Fibroblast of lung (primary cell): Measurements from ENCODE around the gene RHBDD1. TPM values are rescaled to one million over a fixed set of nuclear protein-coding genes. Genes with fewer than 3 reads are reported as not detected.

ENCODE experiments used
- DNase-seq, 2 donors: peaks; one replicate each; pipeline versions ENCODE4 v3.0.0 to v3.0.0-alpha.2; 2010; ENCODE audit warnings: low read depth in 2 of 2
- H2AFZ ChIP-seq: 2 replicates; pipeline ENCODE4 v1.5.1; 2012; ENCODE audit warnings: low read length, control low read depth, inconsistent platforms
- H3K27ac ChIP-seq: 2 replicates; pipeline ENCODE4 v1.5.1; 2011; ENCODE audit warnings: low read length, control low read depth; ENCODE audit not compliant: insufficient read depth
- H3K27me3 ChIP-seq: 2 replicates; pipeline ENCODE4 v1.5.1; 2011; ENCODE audit warnings: mild to moderate bottlenecking, low read length; ENCODE audit not compliant: control insufficient read depth, insufficient read depth
- H3K36me3 ChIP-seq: 2 replicates; pipeline ENCODE4 v1.5.1; 2011; ENCODE audit warnings: low read length; ENCODE audit not compliant: control insufficient read depth, insufficient read depth
- H3K4me1 ChIP-seq: 2 replicates; pipeline ENCODE4 v1.5.1; 2011; ENCODE audit warnings: low read length; ENCODE audit not compliant: control insufficient read depth, insufficient read depth; ENCODE audit errors: extremely low read depth
- H3K4me2 ChIP-seq: 2 replicates; pipeline ENCODE4 v1.5.1; 2011; ENCODE audit warnings: low read length, control low read depth; ENCODE audit not compliant: insufficient read depth; ENCODE audit errors: extremely low read depth
- H3K4me3 ChIP-seq, 4 experiments: fragments of 200-600 bp in 1 of 4; sonication (generic) in 1 of 4; replicated peaks in 1 of 4; 2 replicates each; pipeline ENCODE4 v1.5.1; 2011 to 2016; ENCODE audit warnings: low read length in 4 of 4, low read depth in 3 of 4, mild to moderate bottlenecking in 3 of 4, control low read depth in 2 of 4, inconsistent platforms in 1 of 4, mixed read lengths in 1 of 4; ENCODE audit not compliant: insufficient read depth in 1 of 4; ENCODE audit errors: control extremely low read depth in 1 of 4
- H3K79me2 ChIP-seq: 2 replicates; pipeline ENCODE4 v1.5.1; 2012; ENCODE audit warnings: mild to moderate bottlenecking, low read length, inconsistent platforms; ENCODE audit not compliant: control insufficient read depth, insufficient read depth
- H3K9ac ChIP-seq: 2 replicates; pipeline ENCODE4 v1.5.1; 2011; ENCODE audit warnings: mild to moderate bottlenecking, low read length, control low read depth; ENCODE audit not compliant: insufficient read depth
- H3K9me3 ChIP-seq: 2 replicates; pipeline ENCODE4 v1.5.1; 2012; ENCODE audit warnings: low read depth, low read length; ENCODE audit not compliant: control insufficient read depth, insufficient read depth
- H4K20me1 ChIP-seq: 2 replicates; pipeline ENCODE4 v1.5.1; 2011; ENCODE audit warnings: low read length; ENCODE audit not compliant: control insufficient read depth, insufficient read depth; ENCODE audit errors: extremely low read depth
- EZH2 ChIP-seq: IDR thresholded peaks from 2 replicates; pipeline ENCODE4 v1.5.1; 2012; ENCODE audit warnings: low read length, control low read depth, mild to moderate bottlenecking; ENCODE audit errors: missing control alignments
- polyA plus RNA-seq, 2 donors: library from polyadenylated mRNA; depleted of rRNA in 1 of 2; stranded (reverse) in 1 of 2; unstranded in 1 of 2; fragments of >200 nt; gene quantifications; 2 replicates each; pipeline ENCODE4 v1.2.1, GENCODE V29; 2011 to 2012; ENCODE audit warnings: missing spikeins in 1 of 2
- total RNA-seq: library from RNA; depleted of rRNA; stranded (reverse); fragments of >200 nt; gene quantifications from 2 replicates; pipeline ENCODE4 v1.2.1, GENCODE V29; 2014
- TF ChIP-seq, protein P1 (sequence below), 2 donors: IDR thresholded peaks in 1 of 2; conservative IDR thresholded peaks in 1 of 2; 1 replicate in 1 of 2; 2 replicates in 1 of 2; pipeline ENCODE4 v1.5.1; 2011 to 2012; ENCODE audit warnings: low read length in 2 of 2, control low read depth in 1 of 2, inconsistent platforms in 1 of 2, low read depth in 1 of 2, mild to moderate bottlenecking in 1 of 2

Gene RHBDD1
- total and polyA plus RNA-seq, 2 donors (not counting 1 experiment from before 2014, with no cell fraction given) = 31.5 to 85.4 TPM

DNA sequence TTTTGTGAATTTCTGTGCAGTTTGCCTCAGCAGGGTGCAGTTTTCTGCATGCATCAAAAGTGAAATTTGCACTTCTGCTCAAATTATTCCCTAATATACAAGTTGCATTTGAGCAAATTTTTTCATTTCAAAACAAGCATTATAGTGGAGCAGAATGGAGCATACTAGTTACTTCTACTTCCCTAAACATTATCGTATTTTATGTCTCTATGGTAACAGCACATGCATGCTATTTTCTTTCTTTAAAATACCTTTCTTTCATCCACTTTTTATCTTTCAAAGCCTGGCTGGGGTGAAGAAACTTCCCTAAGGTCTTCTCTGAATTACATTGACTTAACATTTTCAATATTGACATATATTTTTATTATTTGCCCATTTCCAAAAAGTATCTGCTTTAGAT, 11.2 kb downstream of the RHBDD1 start:
- no peaks in the 10 kb centered on the region for H3K4me1 ChIP-seq
- H3K27ac ChIP-seq = no peak overlapping the region
- no peaks in the 10 kb centered on the region for H3K36me3 ChIP-seq
- H4K20me1 ChIP-seq = no peaks in the 10 kb centered on the region
- H3K4me2 ChIP-seq = no peak overlapping the region
- H3K4me3 ChIP-seq = no peak overlapping the region
- no peak for DNase-seq
- no peak overlapping the region for H2AFZ ChIP-seq
- H3K9ac ChIP-seq = no peak overlapping the region
- no peak for TF ChIP-seq EZH2
- TF ChIP-seq, protein P1, sequence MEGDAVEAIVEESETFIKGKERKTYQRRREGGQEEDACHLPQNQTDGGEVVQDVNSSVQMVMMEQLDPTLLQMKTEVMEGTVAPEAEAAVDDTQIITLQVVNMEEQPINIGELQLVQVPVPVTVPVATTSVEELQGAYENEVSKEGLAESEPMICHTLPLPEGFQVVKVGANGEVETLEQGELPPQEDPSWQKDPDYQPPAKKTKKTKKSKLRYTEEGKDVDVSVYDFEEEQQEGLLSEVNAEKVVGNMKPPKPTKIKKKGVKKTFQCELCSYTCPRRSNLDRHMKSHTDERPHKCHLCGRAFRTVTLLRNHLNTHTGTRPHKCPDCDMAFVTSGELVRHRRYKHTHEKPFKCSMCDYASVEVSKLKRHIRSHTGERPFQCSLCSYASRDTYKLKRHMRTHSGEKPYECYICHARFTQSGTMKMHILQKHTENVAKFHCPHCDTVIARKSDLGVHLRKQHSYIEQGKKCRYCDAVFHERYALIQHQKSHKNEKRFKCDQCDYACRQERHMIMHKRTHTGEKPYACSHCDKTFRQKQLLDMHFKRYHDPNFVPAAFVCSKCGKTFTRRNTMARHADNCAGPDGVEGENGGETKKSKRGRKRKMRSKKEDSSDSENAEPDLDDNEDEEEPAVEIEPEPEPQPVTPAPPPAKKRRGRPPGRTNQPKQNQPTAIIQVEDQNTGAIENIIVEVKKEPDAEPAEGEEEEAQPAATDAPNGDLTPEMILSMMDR (conservative IDR thresholded peaks at IDR 0.05 in 1 of 2, IDR thresholded peaks at IDR 0.05 in 1 of 2; ENCODE audit: low read depth in 1 of 2, low read length in 2 of 2) = no peak
- H3K79me2 ChIP-seq = no peaks in the 10 kb centered on the region
- H3K27me3 ChIP-seq = no peaks in the 10 kb centered on the region
- no peaks in the 10 kb centered on the region for H3K9me3 ChIP-seq

DNA sequence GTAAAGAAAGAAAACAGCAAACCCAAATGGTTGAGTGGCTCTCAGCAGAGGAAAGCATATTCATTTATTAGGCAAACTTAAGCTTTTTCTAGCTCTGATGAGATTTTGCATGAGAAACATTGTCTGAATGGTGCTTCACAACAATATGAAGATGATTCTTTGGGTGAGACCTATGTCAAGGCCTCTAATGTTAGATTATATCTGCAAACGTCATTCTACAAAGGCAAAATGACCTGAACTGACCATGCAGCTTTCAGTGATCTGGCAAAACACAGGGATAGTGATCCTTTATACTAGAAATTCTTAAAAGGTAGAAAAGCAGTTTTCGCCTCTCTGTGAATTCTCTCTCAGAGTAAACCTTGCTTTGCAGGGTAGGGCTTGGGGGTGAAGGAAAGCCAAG, 11.7 kb downstream of the RHBDD1 start:
- Histone ChIP-seq H3K27me3 (no peaks in the 10 kb centered on the region), H3K27ac (no peak overlapping the region), H3K4me1 (no peaks in the 10 kb centered on the region), H4K20me1 (no peaks in the 10 kb centered on the region), H2AFZ (no peak overlapping the region), H3K79me2 (no peaks in the 10 kb centered on the region), H3K4me3 (no peak overlapping the region), H3K9me3 (no peaks in the 10 kb centered on the region), H3K9ac (no peak overlapping the region), H3K4me2 (no peak overlapping the region), H3K36me3 (no peaks in the 10 kb centered on the region)
- DNase-seq = no peak
- TF ChIP-seq, protein P1 (conservative IDR thresholded peaks at IDR 0.05 in 1 of 2, IDR thresholded peaks at IDR 0.05 in 1 of 2; ENCODE audit: low read depth in 1 of 2, low read length in 2 of 2) = no peak
- no peak for TF ChIP-seq EZH2

DNA sequence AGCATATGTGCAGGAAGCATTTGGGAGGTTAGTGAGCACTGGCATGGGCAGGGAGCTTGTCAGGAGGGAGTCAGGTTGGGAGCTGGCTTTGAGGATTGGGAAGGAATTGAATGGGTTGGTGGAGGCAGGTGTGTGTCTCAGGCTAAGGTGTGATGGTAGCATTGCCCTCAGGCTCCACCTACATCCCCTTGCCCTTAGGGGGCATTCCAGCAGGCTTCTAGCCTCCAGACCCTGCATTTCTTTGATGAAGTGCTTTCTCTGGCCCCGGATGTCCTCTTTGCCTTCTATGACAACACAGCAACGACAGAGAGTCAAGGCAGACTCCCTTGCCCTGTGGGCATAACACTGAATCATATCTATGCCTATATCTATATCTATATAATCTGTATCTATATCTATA, 13.5 kb downstream of the RHBDD1 start:
- Histone ChIP-seq H3K27ac (no peak overlapping the region), H2AFZ (no peak overlapping the region), H3K27me3 (no peaks in the 10 kb centered on the region), H3K9me3 (no peaks in the 10 kb centered on the region), H3K4me3 (no peak overlapping the region), H3K36me3 (no peaks in the 10 kb centered on the region), H3K79me2 (no peaks in the 10 kb centered on the region), H3K4me1 (no peaks in the 10 kb centered on the region), H3K9ac (no peak overlapping the region), H3K4me2 (no peak overlapping the region), H4K20me1 (no peaks in the 10 kb centered on the region)
- no peak for DNase-seq
- no peak for TF ChIP-seq EZH2
- TF ChIP-seq, protein P1 (conservative IDR thresholded peaks at IDR 0.05 in 1 of 2, IDR thresholded peaks at IDR 0.05 in 1 of 2; ENCODE audit: low read depth in 1 of 2, low read length in 2 of 2) = no peak
